Renal cortical epithelial cell (primary cell): ENCODE data around the gene NUDT6. TPM values are rescaled to one million over a fixed set of nuclear protein-coding genes. Genes with fewer than 3 reads are reported as not detected.

Source experiments
- total RNA-seq: library from RNA; depleted of rRNA; stranded (reverse); fragments of >200 nt; gene quantifications from 2 replicates; pipeline ENCODE4 v1.2.3, GENCODE V29; 2014

NUDT6 gene
- total RNA-seq, 1 donor from 2014 or later, result 10.0 TPM

Other genes starting within 250 kb of the NUDT6 start
- gene BBS12, start 189.9 kb downstream of the NUDT6 start, total RNA-seq, result 12.7 and 19.5 TPM in 2 replicates
- gene FGF2, start 95.8 kb downstream of the NUDT6 start, total RNA-seq, result 49.1 and 86.3 TPM in 2 replicates